Lower leg skin (tissue), 4 donors: ENCODE data around the gene PCSK5. TPM values are rescaled to one million over a fixed set of nuclear protein-coding genes. Genes with fewer than 3 reads are reported as not detected.

Experiments
- DNase-seq, 2 donors: peaks; one replicate each; pipeline ENCODE4 v3.0.0-alpha.2; 2019; ENCODE audit warnings: low spot score in 2 of 2
- H3K4me3 ChIP-seq: fragments of 200-600 bp; sonication (generic); 2 replicates; pipeline ENCODE4 v1.5.1; 2017; ENCODE audit warnings: mild to moderate bottlenecking, low read depth; ENCODE audit not compliant: poor library complexity, severe bottlenecking
- CTCF ChIP-seq, 3 donors: fragments of 450-650 bp; IDR thresholded peaks; one replicate each; pipeline ENCODE4 v1.5.1; 2016; ENCODE audit warnings: antibody characterized with exemption in 3 of 3, mild to moderate bottlenecking in 3 of 3, moderate library complexity in 2 of 3
- POLR2A ChIP-seq, 2 donors: fragments of 450-650 bp; IDR thresholded peaks; one replicate each; pipeline ENCODE4 v1.6.1; 2016 to 2017; ENCODE audit warnings: antibody characterized with exemption in 2 of 2, mild to moderate bottlenecking in 1 of 2, moderate library complexity in 1 of 2
- WGBS, 2 donors: methylation state at CpG; one replicate each; pipeline ENCODE4 v1.1.5; 2018; 5-methylcytosine and 5-hydroxymethylcytosine counted together
- intact Hi-C: fragments of 100-400 bp; cut with DNase I; formaldehyde crosslinking; loops from one replicate; pipeline ENCODE4 v1.15.0; 2023; ENCODE audit warnings: low total_unique reads
- total RNA-seq, 4 donors: library from RNA; depleted of rRNA; stranded (reverse); fragments of >200 nt; gene quantifications; one replicate each; pipeline ENCODE4 v1.1.0, GENCODE V29; 2016

Gene PCSK5
- total RNA-seq, 4 donors from 2014 or later = 6.4 to 10.8 (median 9.7) TPM

GRCh38 chr9:75851917-75852316, 38.6 kb upstream of the PCSK5 start:
- 78 to 84% methylated on average over 6 of the region's 6 CpGs for WGBS, 2 donors
- no peak for DNase-seq
- intact Hi-C loops = loop anchor here (10.0 kb wide), 1 partner anchor 87 kb away; no protein-coding TSS in a partner anchor
- TF ChIP-seq CTCF (IDR thresholded peaks at IDR 0.05) (no peak), POLR2A (IDR thresholded peaks at IDR 0.05) (no peak)
- no peak overlapping the region for H3K4me3 ChIP-seq

GRCh38 chr9:75852746-75853145, 37.7 kb upstream of the PCSK5 start:
- no peak overlapping the region for H3K4me3 ChIP-seq
- intact Hi-C loops = loop anchor here (10.0 kb wide), 1 partner anchor 88 kb away; no protein-coding TSS in a partner anchor
- DNase-seq = no peak
- TF ChIP-seq POLR2A (IDR thresholded peaks at IDR 0.05) (no peak), CTCF (IDR thresholded peaks at IDR 0.05) (no peak)
- 78 to 85% methylated on average over 4 of the region's 4 CpGs for WGBS, 2 donors

- TF ChIP-seq CTCF (IDR thresholded peaks at IDR 0.05) (no peak), POLR2A (IDR thresholded peaks at IDR 0.05) (no peak)
- intact Hi-C loops = loop anchor here (10.0 kb wide), 1 partner anchor 91 kb away; no protein-coding TSS in a partner anchor
- WGBS, 2 donors = 54 to 57% methylated on average over 5 of the region's 5 CpGs
- no peak for DNase-seq
- no peak overlapping the region for H3K4me3 ChIP-seq
Observed at GRCh38 chr9:75855509-75855908, 35.0 kb upstream of the PCSK5 start.

GRCh38 chr9:75858497-75859092, 31.9 kb upstream of the PCSK5 start:
- WGBS, 2 donors = 70 to 71% methylated on average over 3 of the region's 3 CpGs

GRCh38 chr9:75864266-75864665, 26.2 kb upstream of the PCSK5 start:
- WGBS, 2 donors = 29 to 43% methylated on average over 4 of the region's 4 CpGs
- DNase-seq = no peak
- no peak overlapping the region for H3K4me3 ChIP-seq
- TF ChIP-seq CTCF (IDR thresholded peaks at IDR 0.05) = no peak
- intact Hi-C loops = loop anchor here (5.0 kb wide), 1 partner anchor 607 kb away; no protein-coding TSS in a partner anchor

More at GRCh38 chr9:75858497-75859092, 31.9 kb upstream of the PCSK5 start:
- intact Hi-C loops = loop anchor here (10.0 kb wide), 1 partner anchor 94 kb away; no protein-coding TSS in a partner anchor
- DNase-seq = no peak
- TF ChIP-seq CTCF (IDR thresholded peaks at IDR 0.05) (no peak), POLR2A (IDR thresholded peaks at IDR 0.05) (no peak)
- no peak overlapping the region for H3K4me3 ChIP-seq
